ENCODE measurements around the gene C10orf90. TPM values are rescaled to one million over a fixed set of nuclear protein-coding genes. Genes with fewer than 3 reads are reported as not detected.

The C10orf90 gene
- total RNA-seq, 1 donor from 2014 or later: not detected

GRCh38 chr10:126500185-126500584 lies 170.3 kb downstream of the C10orf90 start:
- Histone ChIP-seq H3K27me3 (ENCODE audit: low read depth) (no peaks in the 10 kb centered on the region), H3K4me1 (no peaks in the 10 kb centered on the region), H3K36me3 (no peaks in the 10 kb centered on the region), H3K27ac (no peak overlapping the region), H3K4me3 (no peak overlapping the region), H3K9me3 (no peaks in the 10 kb centered on the region)
- no peak for TF ChIP-seq CTCF (IDR thresholded peaks at IDR 0.05)
- DNase-seq: no peak
- no peak for ATAC-seq
- intact Hi-C loops (cut with DNase I): no loop called here

GRCh38 chr10:126499744-126500143 lies 170.7 kb downstream of the C10orf90 start:
- ATAC-seq: no peak
- no peak overlapping the region for H3K4me3 ChIP-seq
- no peaks in the 10 kb centered on the region for H3K4me1 ChIP-seq
- intact Hi-C loops (cut with DNase I): no loop called here
- no peak for TF ChIP-seq CTCF (IDR thresholded peaks at IDR 0.05)
- no peak overlapping the region for H3K27ac ChIP-seq
- no peaks in the 10 kb centered on the region for H3K27me3 ChIP-seq (ENCODE audit: low read depth)
- no peak for DNase-seq
- no peaks in the 10 kb centered on the region for H3K9me3 ChIP-seq
- H3K36me3 ChIP-seq: no peaks in the 10 kb centered on the region

- H3K27ac ChIP-seq: no peak overlapping the region
- no peak for TF ChIP-seq CTCF (IDR thresholded peaks at IDR 0.05)
- intact Hi-C loops (cut with DNase I): no loop called here
- no peaks in the 10 kb centered on the region for H3K4me1 ChIP-seq
- ATAC-seq (no peak), DNase-seq (no peak)
- H3K9me3 ChIP-seq: no peaks in the 10 kb centered on the region
- no peaks in the 10 kb centered on the region for H3K36me3 ChIP-seq
- H3K4me3 ChIP-seq: no peak overlapping the region
- H3K27me3 ChIP-seq (ENCODE audit: low read depth): no peaks in the 10 kb centered on the region
These were observed 172.8 kb downstream of the C10orf90 start for GRCh38 chr10:126497672-126498071.

- no peak for TF ChIP-seq CTCF (IDR thresholded peaks at IDR 0.05)
- Histone ChIP-seq H3K27me3 (ENCODE audit: low read depth) (no peaks in the 10 kb centered on the region), H3K9me3 (no peaks in the 10 kb centered on the region), H3K4me1 (no peaks in the 10 kb centered on the region), H3K4me3 (no peak overlapping the region), H3K36me3 (no peaks in the 10 kb centered on the region), H3K27ac (no peak overlapping the region)
- DNase-seq (no peak), ATAC-seq (no peak)
- intact Hi-C loops (cut with DNase I): no loop called here
These were observed 173.5 kb downstream of the C10orf90 start for GRCh38 chr10:126496771-126497545.

GRCh38 chr10:126491476-126491875 lies 179.0 kb downstream of the C10orf90 start:
- DNase-seq (no peak), ATAC-seq (no peak)
- no peak overlapping the region for H3K4me3 ChIP-seq
- H3K27me3 ChIP-seq (ENCODE audit: low read depth): no peaks in the 10 kb centered on the region
- peaks cover 8% of the 10 kb centered on the region for H3K9me3 ChIP-seq
- intact Hi-C loops (cut with DNase I): no loop called here
- H3K27ac ChIP-seq: no peak overlapping the region
- H3K36me3 ChIP-seq: no peaks in the 10 kb centered on the region
- no peaks in the 10 kb centered on the region for H3K4me1 ChIP-seq
- no peak for TF ChIP-seq CTCF (IDR thresholded peaks at IDR 0.05)

Measured in lower lobe of right lung (tissue), 2 donors.